Fibroblast of upper back skin (primary cell): ENCODE measurements around the gene PLS1.
A peak's percentile ranks its signal among the peaks of the same experiment; 100 is the strongest.
"Not testable (repeated sequence)": the region's sequence is repeated elsewhere in the genome, so short reads cannot be mapped to it uniquely, and the experiment has no call there.

Experiments
- DNase-seq: peaks from one replicate; pipeline ENCODE4 v3.0.0-alpha.2; 2013

PLS1 gene

GRCh38 chr3:142595951-142596725 lies at the start of gene PLS1:
PLS1 (plus strand) TSS chr3:142596393; CDS start chr3:142664238, 67,845 bp downstream.
- DNase-seq: peak; percentile 76

- no peak for DNase-seq
These were observed 46.2 kb upstream of the PLS1 start for GRCh38 chr3:142549986-142550385.

DNA sequence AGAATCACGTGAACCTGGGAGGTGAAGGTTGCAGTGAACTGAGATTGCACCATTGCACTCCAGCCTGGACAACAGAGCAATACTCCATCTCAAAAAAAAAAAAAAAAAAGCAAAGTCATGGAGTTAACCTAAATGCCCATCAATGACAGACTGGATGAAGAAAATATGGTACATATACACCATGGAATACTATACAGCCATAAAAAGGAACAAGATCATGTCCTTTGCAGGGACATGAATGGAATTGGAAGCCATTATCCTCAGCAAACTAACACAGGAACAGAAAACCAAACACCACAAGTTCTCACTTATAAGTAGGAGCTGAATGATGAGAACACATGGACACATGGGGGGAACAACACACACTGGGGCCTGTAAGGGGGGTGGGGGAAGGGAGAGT lies 43.6 kb upstream of the PLS1 start:
- DNase-seq: not testable (repeated sequence)

DNA sequence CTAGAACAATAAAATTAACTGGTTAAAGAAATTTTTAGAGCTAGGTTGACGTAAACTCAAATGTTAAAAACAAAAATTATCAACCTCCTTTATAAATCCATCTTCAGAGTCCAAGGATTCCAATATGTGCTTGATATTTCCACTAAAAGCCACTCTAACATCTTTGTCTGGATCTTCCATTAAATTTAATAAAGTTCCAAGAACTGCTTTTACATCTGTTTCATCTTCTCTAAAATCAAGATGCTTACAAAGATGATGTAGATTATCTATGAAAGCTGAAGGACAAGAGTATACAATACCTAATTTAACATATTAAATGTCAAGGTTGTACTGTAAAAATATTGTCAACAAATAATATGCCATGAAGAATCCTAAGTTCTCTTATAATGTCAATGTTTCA lies 42.5 kb upstream of the PLS1 start:
- no peak for DNase-seq

- no peak for DNase-seq
These were observed 36.1 kb upstream of the PLS1 start for GRCh38 chr3:142560118-142560517.

DNA sequence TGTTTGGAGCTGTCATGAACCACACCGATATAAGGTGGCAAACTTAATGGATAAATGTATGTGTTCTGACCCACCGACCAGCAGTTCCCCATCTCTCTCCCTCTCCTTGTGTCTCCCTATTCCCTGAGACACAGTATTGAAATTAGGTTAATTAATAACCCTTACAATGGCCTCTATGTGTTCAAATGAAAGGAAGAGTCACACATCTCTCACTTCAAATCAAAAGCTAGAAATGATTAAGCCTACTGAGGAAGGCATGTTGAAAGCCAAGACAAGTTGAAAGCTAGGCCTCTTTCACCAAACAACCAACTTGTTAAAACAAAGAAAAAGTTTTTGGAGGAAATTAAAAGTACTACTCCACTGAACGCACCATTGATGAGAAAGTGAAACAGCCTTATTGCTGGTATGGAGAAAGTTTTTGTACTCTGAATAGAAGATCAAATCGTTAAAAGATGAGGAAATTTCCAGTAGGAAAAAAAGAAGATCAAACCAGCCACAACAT lies 32.6 kb upstream of the PLS1 start:
- no peak for DNase-seq

- DNase-seq: no peak
These were observed 30.1 kb upstream of the PLS1 start for GRCh38 chr3:142566096-142566495.

GRCh38 chr3:142568393-142569017 lies 27.7 kb upstream of the PLS1 start:
- no peak for DNase-seq

GRCh38 chr3:142569422-142569821 lies 26.8 kb upstream of the PLS1 start:
- not testable (repeated sequence) for DNase-seq

DNA sequence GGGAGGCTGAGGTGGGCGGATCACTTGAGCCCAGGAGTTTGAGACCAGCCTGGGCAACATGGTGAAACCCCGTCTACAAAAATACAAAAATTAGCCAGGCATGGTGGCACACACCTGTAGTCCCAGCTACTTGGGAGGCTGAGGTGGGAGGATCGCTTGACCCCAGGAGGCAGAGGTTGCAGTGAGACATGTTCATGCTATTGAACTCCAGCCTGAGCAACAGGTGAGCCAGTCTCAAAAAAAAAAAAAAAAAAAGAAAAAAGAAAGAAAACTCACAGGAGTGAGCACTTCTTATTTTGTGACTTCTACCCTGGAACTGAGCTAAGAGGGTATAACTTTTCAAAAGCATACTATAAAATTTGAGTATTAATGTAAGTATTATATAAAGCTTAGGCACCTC lies 22.0 kb upstream of the PLS1 start:
- not testable (repeated sequence) for DNase-seq

GRCh38 chr3:142574665-142575064 lies 21.5 kb upstream of the PLS1 start:
- no peak for DNase-seq

- DNase-seq: no peak
These were observed 19.4 kb upstream of the PLS1 start for GRCh38 chr3:142576792-142577191.

DNA sequence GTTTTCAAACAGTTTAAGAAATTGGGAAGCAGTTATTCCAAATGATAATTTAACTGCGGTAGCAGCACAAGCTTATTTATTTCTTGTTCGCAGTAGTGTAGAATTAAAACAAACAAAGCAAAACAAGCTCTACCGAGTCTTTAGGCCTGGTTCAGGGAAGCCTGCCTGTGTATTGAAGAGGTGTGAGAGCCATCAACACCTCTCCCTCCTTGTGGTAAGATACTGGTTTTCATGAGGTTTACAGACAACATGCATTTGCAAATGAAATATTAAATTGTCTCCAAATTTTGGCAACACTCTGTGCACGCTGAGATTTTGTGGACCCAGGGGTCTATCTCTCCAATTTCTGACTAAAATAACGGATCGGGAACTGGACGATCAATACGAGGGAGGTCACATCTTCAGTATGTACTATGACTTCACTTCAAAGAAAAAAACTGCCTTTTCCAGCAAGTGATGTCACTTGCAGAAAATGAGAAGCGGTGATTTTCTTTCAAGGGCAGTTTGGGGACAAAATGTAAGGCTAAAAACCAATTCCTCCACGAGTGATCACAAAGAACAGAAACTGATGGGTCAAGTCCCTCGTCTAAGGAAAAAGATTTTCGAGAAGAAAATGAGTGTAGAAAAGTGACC lies 18.4 kb upstream of the PLS1 start:
- peak; percentile 13 for DNase-seq

DNA sequence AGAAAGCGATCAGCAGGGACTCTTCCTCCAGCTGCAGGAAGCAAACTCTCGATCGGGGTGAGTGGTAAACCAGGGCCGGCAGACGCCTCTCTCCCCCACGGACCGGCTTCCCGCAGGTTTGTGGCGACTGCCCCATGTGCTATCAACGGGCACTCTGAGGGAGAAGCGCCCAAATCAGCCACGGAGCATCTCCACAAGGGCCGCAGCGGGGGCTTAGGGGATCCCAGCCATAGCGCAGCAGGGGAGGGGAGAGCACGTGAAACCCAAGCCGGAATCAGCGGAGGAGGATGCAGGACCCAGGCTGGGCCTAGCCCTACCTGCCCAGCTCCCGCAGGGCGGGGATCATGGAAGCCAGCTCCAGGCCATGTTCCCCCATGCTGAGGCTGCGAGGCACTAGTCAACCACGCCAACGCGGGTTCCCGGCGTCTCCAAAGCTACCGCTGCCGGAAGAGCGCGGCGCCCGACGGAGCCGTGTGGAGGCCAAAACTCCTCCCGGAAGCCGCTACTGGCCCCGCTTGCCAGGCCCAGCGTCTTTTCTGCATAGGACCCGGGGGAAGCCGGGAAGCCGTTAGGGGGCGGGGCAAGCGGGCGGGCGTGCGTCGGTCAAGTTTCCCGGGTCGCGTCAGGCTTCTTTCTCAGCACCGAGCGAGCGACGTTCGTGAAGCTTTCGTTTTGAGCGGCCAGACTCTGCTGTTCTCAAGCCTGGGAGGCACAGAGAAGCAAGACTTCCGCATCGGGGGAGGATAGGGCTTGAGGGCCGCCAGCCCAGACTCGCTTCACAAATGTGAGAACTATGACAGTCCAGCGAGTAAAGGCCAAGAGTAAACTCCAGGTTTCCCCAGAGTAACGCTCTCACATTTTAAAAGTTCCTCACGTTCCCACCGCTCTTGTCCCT lies 17.6 kb upstream of the PLS1 start, which contains the start of gene ATR:
TSS of gene ATR (minus strand) at position 405 of the 895 bp plus-strand sequence. CDS start at position 376, 29 bp downstream.
- DNase-seq: peak; percentile 96

DNA sequence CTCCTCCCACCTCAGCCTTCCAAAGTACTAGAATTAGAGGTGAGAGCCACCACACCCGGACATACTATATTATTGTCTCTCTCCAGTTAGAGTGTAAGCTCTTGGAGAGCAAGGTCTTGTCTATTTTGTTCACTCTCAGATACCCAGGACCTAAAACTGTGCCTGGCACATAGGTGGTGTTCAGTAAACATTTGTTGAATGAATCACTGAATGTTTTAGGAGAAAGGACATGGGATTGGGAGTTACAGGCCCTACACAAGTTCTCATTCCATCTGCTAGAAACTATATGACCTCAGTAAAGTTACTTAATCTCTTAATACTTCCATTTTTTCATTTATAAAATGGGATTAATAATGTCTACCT lies 16.2 kb upstream of the PLS1 start:
- DNase-seq: no peak

- DNase-seq: not testable (repeated sequence)
These were observed 15.1 kb upstream of the PLS1 start for GRCh38 chr3:142581070-142581469.

- DNase-seq: peak; percentile 75
These were observed 9.3 kb upstream of the PLS1 start for GRCh38 chr3:142586803-142587406.

- DNase-seq: no peak
These were observed 7.5 kb upstream of the PLS1 start for GRCh38 chr3:142588703-142589102.

GRCh38 chr3:142592268-142592667 lies 3.9 kb upstream of the PLS1 start:
- DNase-seq: not testable (repeated sequence)

DNA sequence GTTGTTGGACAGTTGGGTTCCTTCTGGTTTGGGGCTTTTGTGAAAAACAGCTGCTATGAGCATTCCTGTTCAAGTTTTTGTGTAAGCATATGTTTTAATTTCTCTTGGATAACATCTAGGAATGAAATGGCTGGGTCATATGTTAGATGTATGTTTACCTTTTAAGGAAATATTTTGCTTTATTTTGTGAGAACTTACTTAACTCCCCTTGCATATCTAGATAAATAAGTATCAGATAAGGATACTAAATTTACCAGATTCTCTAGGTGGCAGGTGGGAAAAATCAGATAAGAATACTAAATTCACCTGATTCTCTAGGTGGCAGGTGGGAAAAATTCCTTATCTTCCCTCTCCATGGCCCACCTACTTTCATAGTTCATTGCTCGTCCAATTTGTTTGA lies 1.1 kb upstream of the PLS1 start:
- DNase-seq: no peak

DNA sequence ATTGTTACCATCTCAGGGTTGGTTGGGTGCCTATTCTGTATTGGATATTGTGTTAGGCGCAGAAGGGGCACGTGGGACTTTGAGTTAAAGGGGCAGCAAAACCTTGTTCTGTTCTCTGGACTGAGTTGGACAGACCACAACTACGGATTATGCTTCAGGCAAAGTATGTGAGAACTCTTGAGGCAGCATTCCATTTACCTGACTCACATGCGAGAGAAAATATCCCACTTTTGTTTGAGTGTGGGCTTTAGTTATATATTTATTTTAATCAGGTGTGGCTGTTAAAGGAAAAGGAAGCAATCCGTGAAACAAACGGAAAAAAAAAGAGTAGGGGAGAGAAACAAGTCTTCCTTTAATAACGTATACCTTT lies 627 bp upstream of the PLS1 start:
- DNase-seq: peak; percentile 90

- no peak for DNase-seq
These were observed 514 bp downstream of the PLS1 start for GRCh38 chr3:142596726-142597088.
